KMS-11 (cell line): Measurements from ENCODE around the gene PDE11A.
A peak's percentile ranks its signal among the peaks of the same experiment; 100 is the strongest.

Experiments
- H2AFZ ChIP-seq: fragments of 200-600 bp; sonication (generic); 2 replicates; pipeline ENCODE4 v1.6.1; 2016; ENCODE audit warnings: antibody characterized with exemption, mixed run types, low read depth
- H3K27ac ChIP-seq: fragments of 200-600 bp; sonication (generic); 2 replicates; pipeline ENCODE4 v1.6.1; 2016; ENCODE audit warnings: mild to moderate bottlenecking, mixed run types
- H3K27me3 ChIP-seq: fragments of 200-600 bp; sonication (generic); 2 replicates; pipeline ENCODE4 v1.6.1; 2017; ENCODE audit warnings: mild to moderate bottlenecking, low read depth, mixed run types, moderate library complexity; ENCODE audit not compliant: insufficient read depth
- H3K36me3 ChIP-seq: fragments of 200-600 bp; sonication (generic); 2 replicates; pipeline ENCODE4 v1.6.1; 2017; ENCODE audit warnings: mild to moderate bottlenecking, mixed run types; ENCODE audit not compliant: insufficient read depth
- H3K4me1 ChIP-seq: fragments of 200-600 bp; sonication (generic); 2 replicates; pipeline ENCODE4 v1.6.1; 2016; ENCODE audit warnings: mild to moderate bottlenecking, low read depth, mixed run types; ENCODE audit not compliant: poor library complexity, severe bottlenecking
- H3K4me2 ChIP-seq: fragments of 200-600 bp; sonication (generic); 2 replicates; pipeline ENCODE4 v1.7.0; 2016; ENCODE audit warnings: mild to moderate bottlenecking, mixed run types
- H3K4me3 ChIP-seq: fragments of 200-600 bp; sonication (generic); IDR thresholded peaks from 2 replicates; pipeline ENCODE4 v1.6.1; 2017; ENCODE audit warnings: low read depth, low read length, mixed read lengths; ENCODE audit not compliant: insufficient read depth
- H3K79me2 ChIP-seq: fragments of 200-600 bp; sonication (generic); 2 replicates; pipeline ENCODE4 v1.6.1; 2016; ENCODE audit warnings: low read depth, mixed run types; ENCODE audit not compliant: insufficient read depth
- H3K9ac ChIP-seq: fragments of 200-600 bp; sonication (generic); 2 replicates; pipeline ENCODE4 v1.6.1; 2016; ENCODE audit warnings: mild to moderate bottlenecking, mixed run types
- H4K20me1 ChIP-seq: fragments of 200-600 bp; sonication (generic); 2 replicates; pipeline ENCODE4 v1.6.1; 2016; ENCODE audit warnings: mild to moderate bottlenecking, mixed run types; ENCODE audit not compliant: insufficient read depth
- TF ChIP-seq, protein P1 (sequence below): fragments of 200-600 bp; sonication (generic); conservative IDR thresholded peaks from 2 replicates; pipeline ENCODE4 v1.6.1; 2017; ENCODE audit warnings: low read depth, mild to moderate bottlenecking, antibody characterized with exemption, low read length, moderate library complexity, mixed read lengths

The PDE11A gene

GRCh38 chr2:177635696-177636095, 436.9 kb downstream of the PDE11A start:
- Histone ChIP-seq H3K4me3 (no peak overlapping the region), H3K4me2 (no peak overlapping the region), H3K36me3 (no peaks in the 10 kb centered on the region), H3K4me1 (no peaks in the 10 kb centered on the region), H3K9ac (no peak overlapping the region), H3K27me3 (no peaks in the 10 kb centered on the region), H2AFZ (no peak overlapping the region), H3K27ac (no peak overlapping the region), H4K20me1 (no peaks in the 10 kb centered on the region), H3K79me2 (no peaks in the 10 kb centered on the region)
- TF ChIP-seq, protein P1, sequence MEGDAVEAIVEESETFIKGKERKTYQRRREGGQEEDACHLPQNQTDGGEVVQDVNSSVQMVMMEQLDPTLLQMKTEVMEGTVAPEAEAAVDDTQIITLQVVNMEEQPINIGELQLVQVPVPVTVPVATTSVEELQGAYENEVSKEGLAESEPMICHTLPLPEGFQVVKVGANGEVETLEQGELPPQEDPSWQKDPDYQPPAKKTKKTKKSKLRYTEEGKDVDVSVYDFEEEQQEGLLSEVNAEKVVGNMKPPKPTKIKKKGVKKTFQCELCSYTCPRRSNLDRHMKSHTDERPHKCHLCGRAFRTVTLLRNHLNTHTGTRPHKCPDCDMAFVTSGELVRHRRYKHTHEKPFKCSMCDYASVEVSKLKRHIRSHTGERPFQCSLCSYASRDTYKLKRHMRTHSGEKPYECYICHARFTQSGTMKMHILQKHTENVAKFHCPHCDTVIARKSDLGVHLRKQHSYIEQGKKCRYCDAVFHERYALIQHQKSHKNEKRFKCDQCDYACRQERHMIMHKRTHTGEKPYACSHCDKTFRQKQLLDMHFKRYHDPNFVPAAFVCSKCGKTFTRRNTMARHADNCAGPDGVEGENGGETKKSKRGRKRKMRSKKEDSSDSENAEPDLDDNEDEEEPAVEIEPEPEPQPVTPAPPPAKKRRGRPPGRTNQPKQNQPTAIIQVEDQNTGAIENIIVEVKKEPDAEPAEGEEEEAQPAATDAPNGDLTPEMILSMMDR = no peak

GRCh38 chr2:177633910-177634294, 438.7 kb downstream of the PDE11A start:
- no peak overlapping the region for H3K4me3 ChIP-seq
- no peaks in the 10 kb centered on the region for H3K27me3 ChIP-seq
- peaks cover 8% of the 10 kb centered on the region for H3K4me1 ChIP-seq
- H3K79me2 ChIP-seq = no peaks in the 10 kb centered on the region
- TF ChIP-seq, protein P1 = no peak
- no peak overlapping the region; the same call in 1 of the 2 replicates for H3K9ac ChIP-seq
- peak overlapping the region; percentile 43; the same call in 1 of the 2 replicates for H2AFZ ChIP-seq
- peak overlapping the region; percentile 47; the same call in 1 of the 2 replicates for H3K4me2 ChIP-seq
- H4K20me1 ChIP-seq = no peaks in the 10 kb centered on the region
- H3K36me3 ChIP-seq = no peaks in the 10 kb centered on the region
- no peak overlapping the region for H3K27ac ChIP-seq

DNA sequence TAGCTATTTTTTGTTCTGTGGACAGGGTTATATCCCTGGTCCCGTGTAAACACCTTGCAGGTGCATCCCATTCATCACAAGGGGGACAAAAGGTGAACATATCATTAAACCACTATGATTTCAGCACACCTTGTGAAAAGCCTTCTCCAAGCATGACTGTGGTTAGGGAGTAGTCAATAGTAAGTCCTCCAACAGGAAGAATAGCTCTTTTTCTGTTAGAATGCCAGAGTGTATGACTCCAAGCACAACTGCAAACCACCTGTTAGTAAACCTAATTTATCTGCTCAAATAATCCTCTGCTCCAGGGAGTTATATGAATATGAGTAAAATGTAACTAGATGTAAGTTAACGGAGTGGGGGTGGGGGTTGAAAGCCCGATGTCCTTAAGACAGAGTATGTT, 439.5 kb downstream of the PDE11A start:
- H3K9ac ChIP-seq = no peak overlapping the region
- H3K4me3 ChIP-seq = no peak overlapping the region
- no peak overlapping the region for H3K27ac ChIP-seq

DNA sequence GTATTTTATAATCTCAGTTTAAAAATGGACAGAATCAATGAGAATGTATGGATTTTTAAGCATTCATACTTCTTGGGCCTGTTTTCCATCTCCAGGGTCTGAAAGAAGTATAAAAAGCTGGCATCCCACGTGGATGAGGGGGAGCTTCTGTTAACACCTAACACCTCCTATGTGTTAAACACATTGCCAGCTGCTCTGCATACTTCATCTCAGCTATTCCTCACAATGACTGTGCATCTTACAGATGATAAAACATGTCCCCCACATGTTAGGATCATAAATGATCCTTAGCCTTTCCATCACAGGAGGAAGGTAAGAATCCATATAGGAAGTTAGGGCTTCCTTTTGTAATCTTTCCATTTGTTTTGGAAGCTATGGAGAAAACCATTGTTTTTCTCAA, 440.9 kb downstream of the PDE11A start:
- Histone ChIP-seq H3K4me2 (no peak overlapping the region), H3K4me3 (no peak overlapping the region), H3K27ac (no peak overlapping the region), H2AFZ (no peak overlapping the region), H4K20me1 (no peaks in the 10 kb centered on the region), H3K27me3 (no peaks in the 10 kb centered on the region), H3K4me1 (peaks cover 8% of the 10 kb centered on the region), H3K9ac (no peak overlapping the region), H3K36me3 (no peaks in the 10 kb centered on the region), H3K79me2 (no peaks in the 10 kb centered on the region)
- TF ChIP-seq, protein P1 = no peak

More for the DNA sequence above, 439.5 kb downstream of the PDE11A start:
- no peaks in the 10 kb centered on the region for H3K27me3 ChIP-seq
- no peak overlapping the region for H3K4me2 ChIP-seq
- H3K79me2 ChIP-seq = no peaks in the 10 kb centered on the region
- TF ChIP-seq, protein P1 = no peak
- H3K36me3 ChIP-seq = no peaks in the 10 kb centered on the region
- H3K4me1 ChIP-seq = peaks cover 8% of the 10 kb centered on the region
- H4K20me1 ChIP-seq = no peaks in the 10 kb centered on the region
- H2AFZ ChIP-seq = no peak overlapping the region
